GM23338 (cell line): Measurements from ENCODE around the gene MPP7. TPM values are rescaled to one million over a fixed set of nuclear protein-coding genes. Genes with fewer than 3 reads are reported as not detected.

Experiments
- CTCF ChIP-seq, 2 experiments: fragments of 200-600 bp in 1 of 2; sonication (generic) in 1 of 2; conservative IDR thresholded peaks; 2 replicates each; pipeline versions ENCODE4 v1.5.1 to v1.6.1; 2016 to 2017; ENCODE audit warnings: antibody characterized with exemption in 2 of 2, low read depth in 2 of 2, mild to moderate bottlenecking in 2 of 2, moderate library complexity in 1 of 2
- ETS1 ChIP-seq: IDR thresholded peaks from 2 replicates; pipeline ENCODE4 v1.6.1; 2016; ENCODE audit warnings: antibody characterized with exemption
- NANOG ChIP-seq: IDR thresholded peaks from 2 replicates; pipeline ENCODE4 v1.6.1; 2016; ENCODE audit warnings: antibody characterized with exemption, borderline replicate concordance
- REST ChIP-seq: IDR thresholded peaks from one replicate; pipeline ENCODE4 v1.6.1; 2018; ENCODE audit warnings: antibody characterized with exemption; ENCODE audit not compliant: unreplicated experiment
- STAT1 ChIP-seq: IDR thresholded peaks from one replicate; pipeline ENCODE4 v1.6.1; 2016; ENCODE audit warnings: antibody characterized with exemption; ENCODE audit not compliant: unreplicated experiment
- ZNF462 ChIP-seq: fragments of 250-450 bp; sonication (Bioruptor Pico); IDR thresholded peaks from 2 replicates; pipeline ENCODE4 v1.5.0; 2020; ENCODE audit warnings: mild to moderate bottlenecking, moderate library complexity
- polyA plus RNA-seq: library from polyadenylated mRNA; unstranded; fragments of >200 nt; fragmentation: Nextera tagmentation; extraction: Ambion mirVana; gene quantifications from 2 replicates; pipeline ENCODE4 v1.2.1, GENCODE V29; 2016
- total RNA-seq: library from RNA; depleted of rRNA; stranded (reverse); fragments of >200 nt; shearing (Covaris generic); gene quantifications from 2 replicates; pipeline ENCODE4 v1.2.3, GENCODE V29; 2014

Gene MPP7
- total and polyA plus RNA-seq, 2 experiments from 2014 or later, result 5.0 to 8.0 TPM

- TF ChIP-seq ZNF462 (CRISPR knock-in tag) (no peak), STAT1 (no peak), REST (no peak), ETS1 (no peak), NANOG (no peak), CTCF (conservative IDR thresholded peaks at IDR 0.05; ENCODE audit: low read depth in 2 of 2) (no peak)
These were observed 18.7 kb downstream of the MPP7 start (continued) for GRCh38 chr10:28284126-28284525.
